Effector memory CD4-positive, alpha-beta T cell (primary cell): ENCODE results near the gene CALML6.

Source experiments
- DNase-seq, 3 donors: peaks; one replicate each; pipeline ENCODE4 v3.0.0-alpha.2; 2020
- H3K27ac ChIP-seq: 2 replicates; pipeline ENCODE4 v1.7.0; 2013; ENCODE audit warnings: mild to moderate bottlenecking, low read length, moderate library complexity; ENCODE audit not compliant: insufficient read depth, poor library complexity, severe bottlenecking
- H3K27me3 ChIP-seq: replicated peaks from 2 replicates; pipeline ENCODE4 v1.7.0; 2013; ENCODE audit warnings: mild to moderate bottlenecking, low read length; ENCODE audit not compliant: insufficient read depth, control insufficient read depth, poor library complexity, severe bottlenecking
- H3K36me3 ChIP-seq: 2 replicates; pipeline ENCODE4 v1.7.0; 2013; ENCODE audit warnings: mild to moderate bottlenecking, low read length, moderate library complexity; ENCODE audit not compliant: control insufficient read depth, insufficient read depth
- H3K4me1 ChIP-seq: 2 replicates; pipeline ENCODE4 v1.7.0; 2013; ENCODE audit warnings: low read length, mild to moderate bottlenecking; ENCODE audit not compliant: control insufficient read depth, insufficient read depth, poor library complexity, severe bottlenecking
- H3K4me3 ChIP-seq: 2 replicates; pipeline ENCODE4 v1.7.0; 2013; ENCODE audit warnings: low read length, low read depth, mild to moderate bottlenecking; ENCODE audit not compliant: insufficient read depth, poor library complexity, severe bottlenecking
- H3K9me3 ChIP-seq: 2 replicates; pipeline ENCODE4 v1.7.0; 2013; ENCODE audit warnings: mild to moderate bottlenecking, low read length, moderate library complexity; ENCODE audit not compliant: control insufficient read depth

CALML6 gene

DNA sequence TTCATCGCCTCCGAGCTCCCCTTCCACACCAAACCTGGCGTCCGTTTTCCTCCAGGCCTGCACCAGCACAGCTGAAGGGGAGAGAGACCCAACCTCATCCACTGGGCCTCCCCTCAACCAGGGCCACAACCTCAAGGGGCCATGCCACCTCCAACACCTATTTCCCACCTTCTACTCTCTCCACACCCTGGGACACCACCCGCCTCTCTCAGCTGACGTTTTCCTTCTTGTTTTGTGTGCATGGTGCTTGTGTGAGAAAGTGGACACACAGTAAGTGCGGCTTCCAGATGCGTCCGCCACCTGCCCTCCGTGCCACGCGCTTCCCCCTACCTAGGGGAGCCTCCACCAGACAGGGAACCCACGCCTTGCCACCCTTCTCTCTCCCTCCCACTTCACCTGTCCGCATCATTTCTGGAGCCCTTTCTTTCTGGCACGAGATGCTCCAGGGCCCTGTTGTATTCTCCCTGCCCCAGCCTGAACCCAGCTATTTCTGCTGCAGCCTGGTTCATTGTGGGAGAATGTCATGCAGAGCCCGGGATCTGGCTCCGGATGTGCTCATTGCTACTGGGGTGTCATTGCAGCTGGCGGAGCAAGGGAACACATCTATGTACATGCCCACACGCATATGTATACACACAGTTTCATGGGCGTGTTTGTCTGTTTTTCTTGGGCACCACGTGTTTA lies 22.8 kb upstream of the CALML6 start:
- peaks cover 39% of the 10 kb centered on the region for H3K4me1 ChIP-seq
- no peaks in the 10 kb centered on the region for H3K36me3 ChIP-seq
- H3K27me3 ChIP-seq = no peaks in the 10 kb centered on the region
- H3K4me3 ChIP-seq = peak overlapping the region; percentile 60
- H3K9me3 ChIP-seq = no peaks in the 10 kb centered on the region
- H3K27ac ChIP-seq = peak overlapping the region; percentile 93
- no peak for DNase-seq

DNA sequence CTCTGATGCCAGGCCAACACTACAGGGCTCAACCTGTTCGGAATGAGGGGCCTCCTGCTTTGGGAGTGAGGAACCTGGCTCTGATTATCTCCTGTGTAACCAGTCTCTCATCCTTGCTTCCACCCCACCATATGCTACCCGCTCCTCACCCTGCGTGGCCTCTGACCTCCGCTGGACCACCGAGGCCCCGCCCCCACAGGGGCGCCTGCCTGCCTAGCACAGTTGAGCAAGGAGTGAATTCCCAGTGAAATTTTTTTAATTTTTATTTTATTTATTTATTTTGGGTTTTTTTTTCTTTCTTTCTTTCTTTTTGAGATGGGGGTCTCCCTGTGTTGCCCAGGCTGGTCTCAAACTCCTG lies 22.3 kb upstream of the CALML6 start:
- no peak for DNase-seq
- H3K9me3 ChIP-seq = no peaks in the 10 kb centered on the region
- H3K27ac ChIP-seq = peak overlapping the region; percentile 93
- H3K27me3 ChIP-seq = no peaks in the 10 kb centered on the region
- peak overlapping the region; percentile 60 for H3K4me3 ChIP-seq
- peaks cover 34% of the 10 kb centered on the region for H3K4me1 ChIP-seq
- no peaks in the 10 kb centered on the region for H3K36me3 ChIP-seq

DNA sequence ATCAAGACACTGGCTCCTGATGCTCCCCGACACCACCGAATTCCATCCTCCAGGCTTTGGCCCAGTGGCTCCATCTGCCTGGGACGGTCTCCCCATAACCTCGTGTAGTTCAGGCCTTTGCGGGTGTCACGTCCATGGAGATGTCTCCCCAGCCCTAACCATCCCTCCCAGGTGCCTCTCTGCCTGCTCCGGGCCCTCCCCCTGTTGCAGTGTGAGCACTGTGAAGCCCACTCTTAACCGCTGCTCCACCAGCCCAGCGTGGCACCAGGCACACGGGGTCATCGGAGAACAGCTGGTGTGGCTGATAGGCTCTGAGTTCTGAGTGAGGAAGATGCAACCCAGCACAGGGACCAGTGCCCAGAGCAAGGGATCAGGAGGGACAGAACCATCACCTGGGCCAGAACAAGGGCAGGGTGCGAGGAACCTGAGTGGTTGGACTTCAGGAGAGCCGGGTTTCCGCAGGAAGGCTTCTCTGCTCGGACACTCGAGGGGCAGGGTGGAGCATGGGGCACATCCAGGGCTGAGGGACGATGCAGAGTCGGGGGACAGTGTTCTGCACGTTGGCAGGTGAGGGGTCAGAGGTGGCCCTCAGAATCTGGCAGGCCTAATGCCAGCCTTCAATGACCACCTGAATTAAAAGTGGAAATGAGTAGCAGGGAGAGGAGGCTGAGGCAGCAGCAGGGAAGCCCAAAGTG lies 21.6 kb upstream of the CALML6 start:
- Histone ChIP-seq H3K36me3 (no peaks in the 10 kb centered on the region), H3K4me3 (no peak overlapping the region), H3K9me3 (no peaks in the 10 kb centered on the region), H3K27me3 (no peaks in the 10 kb centered on the region), H3K4me1 (peaks cover 27% of the 10 kb centered on the region), H3K27ac (no peak overlapping the region)
- DNase-seq = no peak

DNA sequence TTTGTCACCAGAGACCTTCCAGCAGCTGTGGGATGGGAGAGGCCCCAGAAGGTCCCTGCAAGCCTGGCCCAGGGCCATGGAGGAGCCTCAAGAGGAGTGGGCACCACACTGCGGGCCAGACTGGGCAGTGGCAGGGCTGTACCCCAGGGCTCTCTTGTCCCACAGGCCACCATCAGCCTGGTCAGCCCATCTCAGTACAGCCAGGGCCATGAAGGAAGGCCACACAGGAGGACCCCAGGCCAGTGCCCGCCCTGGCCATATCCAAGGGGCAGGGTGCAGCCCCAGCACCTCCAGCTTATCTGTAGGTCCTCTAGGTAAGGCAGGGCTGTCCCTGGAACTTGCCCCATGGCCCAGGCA lies 21.1 kb upstream of the CALML6 start:
- peaks cover 22% of the 10 kb centered on the region for H3K4me1 ChIP-seq
- no peaks in the 10 kb centered on the region for H3K36me3 ChIP-seq
- no peaks in the 10 kb centered on the region for H3K9me3 ChIP-seq
- H3K27ac ChIP-seq = no peak overlapping the region
- DNase-seq = no peak
- no peaks in the 10 kb centered on the region for H3K27me3 ChIP-seq
- H3K4me3 ChIP-seq = no peak overlapping the region

DNA sequence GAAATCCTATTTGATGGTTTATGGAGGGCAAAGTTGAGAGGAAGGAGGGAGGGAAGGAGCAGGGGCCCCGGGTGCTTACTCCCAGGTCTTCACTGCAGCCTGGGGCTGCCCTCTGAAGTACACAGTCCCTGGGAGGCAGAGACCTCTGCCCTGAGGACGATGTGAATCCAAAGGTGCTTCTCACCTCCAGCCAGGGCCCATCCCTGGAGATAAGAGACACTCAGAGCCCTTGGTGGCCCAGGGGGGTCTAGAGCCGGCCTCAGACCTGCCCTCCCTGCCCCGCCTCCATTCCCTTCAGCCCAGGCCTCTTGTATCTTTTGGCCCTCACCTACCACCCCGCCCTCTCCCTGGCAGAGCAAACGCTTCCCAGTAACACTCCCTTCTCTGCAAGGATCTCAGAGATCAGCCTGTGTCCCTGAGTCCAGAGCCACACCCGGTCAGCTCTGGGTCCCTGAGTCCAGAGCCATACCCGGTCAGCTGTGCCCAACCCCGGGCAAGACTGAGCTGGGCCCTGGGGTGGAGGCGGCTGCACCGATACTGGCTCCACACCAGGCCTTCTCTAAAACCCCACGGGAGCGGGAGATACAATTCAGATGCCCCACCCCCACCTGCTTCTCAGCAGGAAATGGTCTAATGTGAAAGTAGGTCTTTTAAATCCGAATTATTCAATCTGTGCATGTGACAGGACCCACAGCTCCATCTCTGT lies 20.6 kb upstream of the CALML6 start:
- Histone ChIP-seq H3K9me3 (no peaks in the 10 kb centered on the region), H3K27me3 (no peaks in the 10 kb centered on the region), H3K4me3 (no peak overlapping the region), H3K27ac (no peak overlapping the region), H3K4me1 (peaks cover 17% of the 10 kb centered on the region), H3K36me3 (no peaks in the 10 kb centered on the region)
- no peak for DNase-seq

DNA sequence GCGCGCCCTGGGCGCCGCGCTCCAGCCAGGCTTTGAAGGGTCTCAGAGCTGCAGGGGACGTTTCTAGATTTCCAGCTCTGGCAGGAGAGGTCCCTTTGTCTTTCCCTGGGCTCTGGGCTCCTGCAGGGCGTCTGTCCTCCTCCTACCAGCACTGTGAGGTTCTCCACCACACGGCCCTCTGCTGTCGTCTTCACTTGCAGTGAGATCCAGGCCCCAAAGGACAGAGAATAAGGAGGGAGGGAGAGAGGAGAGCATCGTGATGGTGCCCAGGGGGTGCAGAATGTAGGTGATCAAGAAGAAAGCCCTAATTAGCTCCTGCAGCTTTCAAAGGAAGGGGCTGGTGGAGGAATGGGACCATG lies 20.0 kb upstream of the CALML6 start:
- no peak for DNase-seq
- Histone ChIP-seq H3K27me3 (no peaks in the 10 kb centered on the region), H3K27ac (no peak overlapping the region), H3K4me1 (peaks cover 17% of the 10 kb centered on the region), H3K4me3 (no peak overlapping the region), H3K36me3 (no peaks in the 10 kb centered on the region), H3K9me3 (no peaks in the 10 kb centered on the region)

DNA sequence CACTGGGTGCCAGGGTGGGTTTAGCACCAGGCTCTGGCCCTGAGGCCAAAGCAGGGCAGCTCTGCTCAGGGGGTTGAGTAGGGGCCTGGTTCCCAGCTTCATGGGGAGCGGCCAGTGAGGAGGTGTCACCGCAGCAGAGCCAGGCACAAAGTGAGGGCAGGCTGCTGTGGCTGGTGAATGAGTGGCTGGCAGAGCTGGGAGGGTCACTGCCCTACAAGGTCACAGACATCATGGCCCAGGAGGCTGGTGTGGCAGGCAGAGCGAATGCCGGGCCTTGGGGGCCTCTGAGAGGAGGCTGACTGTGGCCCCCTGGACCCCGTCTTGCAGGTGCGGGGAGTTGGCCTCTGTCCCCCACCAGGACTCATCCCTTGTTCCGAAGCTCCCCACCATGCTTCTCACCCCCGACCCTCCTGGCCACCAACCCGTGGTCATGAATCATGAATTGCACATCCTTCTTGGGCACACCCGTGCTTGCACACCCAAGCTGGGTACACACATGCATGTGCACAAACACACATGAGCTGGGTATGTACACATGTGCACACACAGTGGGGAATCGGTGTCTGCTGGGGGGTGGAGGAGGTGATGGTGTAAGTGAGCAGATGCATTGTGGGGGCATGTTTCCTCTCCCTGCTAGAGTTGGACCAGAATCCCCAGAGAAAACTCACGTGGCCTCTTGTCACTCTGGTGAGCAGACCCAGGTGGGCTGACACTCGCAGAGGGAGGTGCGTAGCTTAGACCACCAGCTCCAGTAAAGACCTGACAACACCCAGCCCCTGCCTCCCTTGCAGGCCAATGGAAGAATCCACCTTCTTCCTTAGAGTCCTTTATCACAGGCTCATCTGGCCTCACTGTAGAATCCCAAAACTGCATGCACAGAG lies 19.4 kb upstream of the CALML6 start:
- DNase-seq = no peak
- Histone ChIP-seq H3K36me3 (no peaks in the 10 kb centered on the region), H3K4me3 (no peak overlapping the region), H3K27ac (no peak overlapping the region), H3K9me3 (no peaks in the 10 kb centered on the region), H3K27me3 (no peaks in the 10 kb centered on the region), H3K4me1 (peaks cover 17% of the 10 kb centered on the region)

DNA sequence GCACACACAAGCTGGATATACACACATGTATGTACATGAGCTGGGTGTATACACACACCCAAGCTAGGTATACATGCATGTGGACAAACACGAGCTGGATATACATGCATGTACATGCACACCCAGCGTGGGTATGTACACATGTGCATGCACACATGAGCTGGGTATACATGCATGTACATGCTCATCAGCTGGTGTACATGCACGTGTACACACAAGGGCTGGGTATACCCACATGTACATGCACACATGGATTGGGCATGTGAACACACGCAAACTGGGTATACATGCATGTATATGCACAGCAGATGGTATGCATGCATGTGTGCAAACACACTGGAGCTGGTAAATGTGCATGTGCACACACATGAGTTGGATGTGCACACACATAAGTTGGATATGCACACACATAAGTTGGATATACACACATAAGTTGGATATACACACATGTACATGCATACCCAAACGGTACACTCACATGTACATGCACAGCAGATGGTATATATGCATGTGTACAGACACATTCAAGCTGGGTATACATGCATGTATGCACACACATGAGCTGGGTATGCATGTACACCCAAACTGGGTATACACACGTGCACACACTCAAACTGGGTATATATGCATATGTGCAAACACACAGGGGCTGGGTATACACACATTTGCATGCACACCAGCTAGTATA lies 16.7 kb upstream of the CALML6 start:
- no peak for DNase-seq
- no peak overlapping the region for H3K27ac ChIP-seq
- no peaks in the 10 kb centered on the region for H3K36me3 ChIP-seq
- peaks cover 12% of the 10 kb centered on the region for H3K4me1 ChIP-seq
- no peaks in the 10 kb centered on the region for H3K27me3 ChIP-seq
- H3K4me3 ChIP-seq = no peak overlapping the region
- H3K9me3 ChIP-seq = no peaks in the 10 kb centered on the region

DNA sequence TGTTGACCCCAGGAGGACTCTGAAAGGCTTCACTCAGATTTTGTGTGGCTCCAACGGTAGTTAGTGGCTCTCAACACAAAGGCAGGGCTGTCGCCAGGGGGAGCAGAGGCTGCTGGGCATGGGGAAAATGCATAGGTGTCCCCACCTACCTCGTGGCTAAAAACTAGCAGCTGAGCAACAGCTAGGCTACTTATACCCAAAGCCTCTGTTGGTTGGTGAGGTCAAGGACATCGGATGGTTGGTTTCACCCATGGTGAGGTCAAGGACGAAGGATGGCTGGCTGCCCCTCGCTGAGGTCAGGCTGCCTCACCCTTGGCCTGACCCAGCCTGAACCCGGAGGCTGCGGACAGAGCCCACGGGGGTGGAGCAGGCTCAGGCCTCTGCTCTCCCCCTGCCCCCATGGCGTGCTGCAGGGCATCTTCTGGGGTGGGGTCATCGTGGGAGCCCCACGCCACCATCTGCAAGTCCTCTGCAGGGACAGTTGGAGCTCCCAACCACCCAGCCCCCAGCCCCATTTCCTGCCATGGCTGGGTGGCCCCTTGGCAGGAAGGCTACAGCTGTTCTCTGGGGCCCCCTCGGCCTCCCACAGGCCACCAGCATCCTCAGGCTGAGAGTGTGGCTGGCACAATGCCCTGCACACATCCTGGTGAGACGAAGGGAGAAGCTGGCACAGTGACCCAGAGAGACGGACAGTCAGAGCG lies 15.6 kb upstream of the CALML6 start:
- no peak overlapping the region for H3K4me3 ChIP-seq
- H3K27me3 ChIP-seq = no peaks in the 10 kb centered on the region
- peaks cover 10% of the 10 kb centered on the region for H3K4me1 ChIP-seq
- no peak overlapping the region for H3K27ac ChIP-seq
- no peaks in the 10 kb centered on the region for H3K9me3 ChIP-seq
- H3K36me3 ChIP-seq = no peaks in the 10 kb centered on the region
- DNase-seq = no peak
